Keratinocyte (primary cell): Measurements from ENCODE around the gene UBE3A. TPM values are rescaled to one million over a fixed set of nuclear protein-coding genes. Genes with fewer than 3 reads are reported as not detected.

Experiments
- DNase-seq: peaks from one replicate; pipeline ENCODE4 v3.0.0-alpha.2; 2011; ENCODE audit warnings: low read depth, missing footprints, low spot score
- FAIRE-seq: peaks from 2 replicates; lab custom pipeline; 2011; peaks lifted over from hg19 to GRCh38; lab: Jason Lieb, UNC
- H2AFZ ChIP-seq: 2 replicates; pipeline ENCODE4 v1.6.0; 2012; ENCODE audit warnings: low read length, control low read depth, inconsistent platforms; ENCODE audit not compliant: control insufficient read depth
- H3K27ac ChIP-seq: 2 replicates; pipeline ENCODE4 v1.5.1; 2011; ENCODE audit warnings: low read length; ENCODE audit not compliant: control insufficient read depth, insufficient read depth
- H3K27me3 ChIP-seq: 3 replicates; pipeline ENCODE4 v1.6.0; 2011; ENCODE audit warnings: low read length; ENCODE audit not compliant: control insufficient read depth, insufficient read depth; ENCODE audit errors: extremely low read depth
- H3K36me3 ChIP-seq, 2 experiments: 2 replicates in 1 of 2; 3 replicates in 1 of 2; pipeline ENCODE4 v1.5.1; 2011; ENCODE audit warnings: low read length in 2 of 2, mild to moderate bottlenecking in 1 of 2; ENCODE audit not compliant: control insufficient read depth in 2 of 2, insufficient read depth in 2 of 2; ENCODE audit errors: extremely low read depth in 1 of 2
- H3K4me1 ChIP-seq: 3 replicates; pipeline ENCODE4 v1.5.1; 2011; ENCODE audit warnings: low read length; ENCODE audit not compliant: control insufficient read depth, insufficient read depth; ENCODE audit errors: extremely low read depth
- H3K4me2 ChIP-seq: 3 replicates; pipeline ENCODE4 v1.6.0; 2011; ENCODE audit warnings: low read depth, low read length; ENCODE audit not compliant: control insufficient read depth, insufficient read depth; ENCODE audit errors: extremely low read depth
- H3K4me3 ChIP-seq, 3 experiments: fragments of 200-600 bp in 1 of 3; sonication (generic) in 1 of 3; 2 replicates in 2 of 3; 3 replicates in 1 of 3; pipeline ENCODE4 v1.5.1; 2011 to 2016; ENCODE audit warnings: low read length in 3 of 3, mild to moderate bottlenecking in 3 of 3, control low read depth in 2 of 3, inconsistent platforms in 1 of 3, low read depth in 1 of 3, mixed read lengths in 1 of 3, mixed run types in 1 of 3, moderate library complexity in 1 of 3; ENCODE audit not compliant: control insufficient read depth in 2 of 3, insufficient read depth in 2 of 3; ENCODE audit errors: extremely low read depth in 1 of 3
- H3K79me2 ChIP-seq: 2 replicates; pipeline ENCODE4 v1.6.0; 2012; ENCODE audit warnings: low read length; ENCODE audit not compliant: control insufficient read depth, insufficient read depth
- H3K9ac ChIP-seq: 3 replicates; pipeline ENCODE4 v1.6.0; 2011; ENCODE audit warnings: low read length; ENCODE audit not compliant: control insufficient read depth, insufficient read depth; ENCODE audit errors: extremely low read depth
- H3K9me1 ChIP-seq: 3 replicates; pipeline ENCODE4 v1.6.0; 2011; ENCODE audit warnings: low read length; ENCODE audit not compliant: control insufficient read depth, insufficient read depth; ENCODE audit errors: extremely low read depth
- H3K9me3 ChIP-seq: 2 replicates; pipeline ENCODE4 v1.5.1; 2012; ENCODE audit warnings: low read depth, low read length; ENCODE audit not compliant: control insufficient read depth
- H4K20me1 ChIP-seq: 3 replicates; pipeline ENCODE4 v1.6.0; 2011; ENCODE audit warnings: low read length; ENCODE audit not compliant: control insufficient read depth, insufficient read depth; ENCODE audit errors: extremely low read depth
- CTCF ChIP-seq, 3 experiments: IDR thresholded peaks in 1 of 3; conservative IDR thresholded peaks in 1 of 3; optimal IDR thresholded peaks in 1 of 3; 2 replicates in 2 of 3; 3 replicates in 1 of 3; pipeline versions ENCODE3 to v1.5.1; 2011; ENCODE audit warnings: low read length in 3 of 3, mild to moderate bottlenecking in 3 of 3, moderate library complexity in 2 of 3, control low read depth in 1 of 3, inconsistent platforms in 1 of 3; ENCODE audit not compliant: insufficient read depth in 2 of 3; ENCODE audit errors: extremely low read depth in 1 of 3
- EZH2 ChIP-seq: IDR thresholded peaks from one replicate; pipeline ENCODE4 v1.6.1; 2012; ENCODE audit warnings: inconsistent platforms, mild to moderate bottlenecking, low read length, moderate library complexity
- dilution Hi-C: fragments of 300-500 bp; cut with MboI; formaldehyde crosslinking; loops from one replicate; pipeline ENCODE4 v1.7.0; 2020; ENCODE audit warnings: low sequenced_read_pairs; ENCODE audit not compliant: extremely low pct_ligation_motif_present
- polyA plus RNA-seq, 5 experiments: library from polyadenylated mRNA; depleted of rRNA in 3 of 5; stranded (reverse) in 3 of 5; stranded (forward) in 1 of 5; unstranded in 1 of 5; fragments of >200 nt; gene quantifications; 1 replicate in 1 of 5; 2 replicates in 3 of 5; 3 replicates in 1 of 5; pipeline versions ENCODE4 v1.2.1 to v1.2.3, GENCODE V29; 2011 to 2012; ENCODE audit warnings: missing spikeins in 2 of 5, low read depth in 1 of 5, low replicate concordance in 1 of 5

The UBE3A gene
- polyA plus RNA-seq, 1 donor (not counting 4 experiments of a cell fraction or from before 2014, with no cell fraction given) = 45.0 TPM

- Histone ChIP-seq H3K27ac (no peak overlapping the region), H3K9me3 (no peaks in the 10 kb centered on the region), H2AFZ (no peak overlapping the region), H3K36me3 (no peaks in the 10 kb centered on the region), H3K9ac (no peak overlapping the region), H3K9me1 (no peaks in the 10 kb centered on the region), H3K4me1 (no peaks in the 10 kb centered on the region), H3K4me2 (no peak overlapping the region), H4K20me1 (no peaks in the 10 kb centered on the region), H3K79me2 (no peaks in the 10 kb centered on the region), H3K4me3 (no peak overlapping the region), H3K27me3 (no peaks in the 10 kb centered on the region)
- FAIRE-seq (no peak), DNase-seq (no peak)
- TF ChIP-seq EZH2 = no peak
- TF ChIP-seq CTCF (optimal IDR thresholded peaks at IDR 0.05 in 1 of 3, IDR thresholded peaks at IDR 0.05 in 1 of 3, conservative IDR thresholded peaks at IDR 0.05 in 1 of 3; ENCODE audit: extremely low read depth in 1 of 3, insufficient read depth in 2 of 3, low read length in 3 of 3) = no peak
- dilution Hi-C loops = no loop called here
Measured at GRCh38 chr15:25446076-25446475, 7.3 kb upstream of the UBE3A start.

- no peak overlapping the region for H3K4me3 ChIP-seq
- H4K20me1 ChIP-seq = no peaks in the 10 kb centered on the region
- H3K27ac ChIP-seq = no peak overlapping the region
- H3K9ac ChIP-seq = no peak overlapping the region
- TF ChIP-seq CTCF (optimal IDR thresholded peaks at IDR 0.05 in 1 of 3, IDR thresholded peaks at IDR 0.05 in 1 of 3, conservative IDR thresholded peaks at IDR 0.05 in 1 of 3; ENCODE audit: extremely low read depth in 1 of 3, insufficient read depth in 2 of 3, low read length in 3 of 3) (no peak), EZH2 (no peak)
- H3K4me1 ChIP-seq = no peaks in the 10 kb centered on the region
- H3K36me3 ChIP-seq = no peaks in the 10 kb centered on the region
- FAIRE-seq = no peak
- no peak overlapping the region for H3K4me2 ChIP-seq
- no peaks in the 10 kb centered on the region for H3K9me3 ChIP-seq
- no peaks in the 10 kb centered on the region for H3K79me2 ChIP-seq
- H2AFZ ChIP-seq = no peak overlapping the region
- no peaks in the 10 kb centered on the region for H3K27me3 ChIP-seq
- no peaks in the 10 kb centered on the region for H3K9me1 ChIP-seq
- DNase-seq = no peak
- dilution Hi-C loops = no loop called here
Measured at GRCh38 chr15:25445412-25445811, 6.6 kb upstream of the UBE3A start.
